PFSK-1 (cell line): ENCODE results near the gene QSOX1.

ENCODE experiments used
- FOXP2 ChIP-seq: optimal IDR thresholded peaks from 2 replicates; pipeline ENCODE3; 2011; ENCODE audit warnings: borderline replicate concordance, control low read depth, inconsistent platforms; ENCODE audit not compliant: insufficient read depth; ENCODE audit errors: extremely low read length, extremely low read depth
- REST ChIP-seq, 2 experiments: IDR thresholded peaks; 2 replicates each; pipeline versions ENCODE4 v1.6.1 to v1.8.0; 2011 to 2012; ENCODE audit warnings: low read depth in 2 of 2, low read length in 2 of 2, control low read depth in 1 of 2, inconsistent platforms in 1 of 2, mild to moderate bottlenecking in 1 of 2, moderate library complexity in 1 of 2; ENCODE audit not compliant: insufficient read depth in 1 of 2
- SIN3A ChIP-seq: IDR thresholded peaks from 2 replicates; pipeline ENCODE4 v1.6.1; 2012; ENCODE audit warnings: mild to moderate bottlenecking, low read length, moderate library complexity, borderline replicate concordance; ENCODE audit not compliant: insufficient read depth
- TAF1 ChIP-seq: IDR thresholded peaks from 2 replicates; pipeline ENCODE4 v1.6.1; 2012; ENCODE audit warnings: low read length, control low read depth, borderline replicate concordance; ENCODE audit not compliant: insufficient read depth

GRCh38 chr1:180114396-180114945 is 40.2 kb upstream of the QSOX1 start:
- TF ChIP-seq FOXP2 = no peak
- no peak for TF ChIP-seq REST (IDR thresholded peaks at IDR 0.05; ENCODE audit: insufficient read depth in 1 of 2, low read depth in 2 of 2, low read length in 2 of 2)
- no peak for TF ChIP-seq SIN3A
- no peak for TF ChIP-seq TAF1
